Mesendoderm (in vitro differentiated cells): ENCODE data around the gene TNFRSF21.

Experiments
- DNase-seq: peaks from one replicate; pipeline ENCODE4 v3.0.0; 2013
- H2AK5ac ChIP-seq: 2 replicates; pipeline ENCODE4 v1.6.1; 2013; ENCODE audit warnings: low read length, inconsistent platforms
- H2BK120ac ChIP-seq: 2 replicates; pipeline ENCODE4 v1.6.1; 2013; ENCODE audit warnings: low read depth, mild to moderate bottlenecking, low read length, moderate library complexity, mixed read lengths
- H2BK15ac ChIP-seq: replicated peaks from 2 replicates; pipeline ENCODE4 v1.6.1; 2013; ENCODE audit warnings: low read depth, mild to moderate bottlenecking, moderate library complexity
- H2BK5ac ChIP-seq: 2 replicates; pipeline ENCODE4 v1.6.1; 2013; ENCODE audit warnings: low read length, inconsistent platforms
- H3K18ac ChIP-seq: 2 replicates; pipeline ENCODE4 v1.6.1; 2013; ENCODE audit warnings: mild to moderate bottlenecking, low read length, mixed read lengths
- H3K23ac ChIP-seq: one replicate; pipeline ENCODE4 v1.6.1; 2013; ENCODE audit warnings: low read length
- H3K27ac ChIP-seq: 2 replicates; pipeline ENCODE4 v1.5.1; 2013; ENCODE audit warnings: low read depth, mild to moderate bottlenecking, inconsistent platforms, low read length, moderate library complexity
- H3K27me3 ChIP-seq: 2 replicates; pipeline ENCODE4 v1.6.1; 2013; ENCODE audit warnings: low read length, control low read depth, mild to moderate bottlenecking, inconsistent platforms; ENCODE audit not compliant: insufficient read depth, poor library complexity
- H3K36me3 ChIP-seq: 2 replicates; pipeline ENCODE4 v1.6.1; 2013; ENCODE audit warnings: low read length, inconsistent platforms; ENCODE audit not compliant: control insufficient read depth, insufficient read depth
- H3K4ac ChIP-seq: one replicate; pipeline ENCODE4 v1.6.1; 2013; ENCODE audit warnings: low read depth, mild to moderate bottlenecking, low read length, moderate library complexity
- H3K4me1 ChIP-seq: 2 replicates; pipeline ENCODE4 v1.6.1; 2013; ENCODE audit warnings: low read depth, low read length, inconsistent platforms; ENCODE audit not compliant: control insufficient read depth
- H3K4me2 ChIP-seq: 2 replicates; pipeline ENCODE4 v1.6.1; 2013; ENCODE audit warnings: low read length
- H3K4me3 ChIP-seq: 2 replicates; pipeline ENCODE4 v1.5.1; 2013; ENCODE audit warnings: mild to moderate bottlenecking, low read length
- H3K56ac ChIP-seq: one replicate; pipeline ENCODE4 v1.6.1; 2013; ENCODE audit warnings: low read length
- H3K79me1 ChIP-seq: 2 replicates; pipeline ENCODE4 v1.6.1; 2013; ENCODE audit warnings: low read length, inconsistent platforms
- H3K79me2 ChIP-seq: 2 replicates; pipeline ENCODE4 v1.6.1; 2013; ENCODE audit warnings: mild to moderate bottlenecking, low read length; ENCODE audit not compliant: control insufficient read depth, insufficient read depth
- H3K9ac ChIP-seq: 2 replicates; pipeline ENCODE4 v1.6.1; 2013; ENCODE audit warnings: low read length, inconsistent platforms
- H4K5ac ChIP-seq: one replicate; pipeline ENCODE4 v1.6.1; 2013; ENCODE audit warnings: low read length
- H4K8ac ChIP-seq: one replicate; pipeline ENCODE4 v1.6.1; 2013; ENCODE audit warnings: low read depth, mild to moderate bottlenecking, control low read depth, low read length, moderate library complexity
- whole genome bisulfite sequencing: extraction: QIAGEN DNeasy Blood & Tissue Kit; methylation state at CpG from one replicate; pipeline ENCODE4 v1.1.7; 2013; ENCODE audit warnings: low lambda C conversion rate, missing lambda C conversion rate; ENCODE audit not compliant: insufficient coverage; ENCODE audit errors: extremely low coverage; 5-methylcytosine and 5-hydroxymethylcytosine counted together

Gene TNFRSF21

DNA sequence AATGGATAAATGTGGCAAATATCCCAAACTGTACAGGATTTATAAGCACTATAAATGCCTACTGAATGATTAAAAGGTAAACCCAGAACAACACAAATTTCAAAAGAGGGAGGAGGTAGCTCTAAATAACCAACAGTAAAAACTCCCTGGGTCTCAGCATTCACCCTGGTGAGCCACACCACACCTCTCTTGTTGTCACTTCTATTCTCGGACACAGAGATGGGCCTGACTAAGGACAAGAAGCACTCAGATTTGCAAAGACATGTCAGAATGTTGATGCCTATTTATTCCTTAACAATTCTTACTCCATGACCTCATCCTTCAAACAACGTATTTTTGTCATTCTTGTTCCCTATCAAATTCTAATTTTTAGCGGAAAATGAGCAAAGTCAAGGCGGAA lies 14.7 kb downstream of the TNFRSF21 start:
- Histone ChIP-seq H3K4me1 (peaks cover 23% of the 10 kb centered on the region), H3K4ac (no peak overlapping the region), H3K27ac (no peak overlapping the region), H3K36me3 (no peaks in the 10 kb centered on the region), H2BK120ac (no peak overlapping the region), H3K9ac (no peak overlapping the region), H3K4me2 (no peak overlapping the region), H3K79me2 (peaks cover 87% of the 10 kb centered on the region), H2BK15ac (no peak overlapping the region), H4K5ac (no peak overlapping the region), H3K4me3 (no peak overlapping the region), H3K18ac (no peak overlapping the region), H3K56ac (no peak overlapping the region), H3K23ac (no peak overlapping the region), H3K27me3 (no peaks in the 10 kb centered on the region), H3K79me1 (peaks cover 30% of the 10 kb centered on the region), H4K8ac (no peak overlapping the region), H2AK5ac (no peak overlapping the region), H2BK5ac (no peak overlapping the region)
- WGBS, result no CpG with 5 or more reads among the region's 4 CpGs
- DNase-seq, result no peak

DNA sequence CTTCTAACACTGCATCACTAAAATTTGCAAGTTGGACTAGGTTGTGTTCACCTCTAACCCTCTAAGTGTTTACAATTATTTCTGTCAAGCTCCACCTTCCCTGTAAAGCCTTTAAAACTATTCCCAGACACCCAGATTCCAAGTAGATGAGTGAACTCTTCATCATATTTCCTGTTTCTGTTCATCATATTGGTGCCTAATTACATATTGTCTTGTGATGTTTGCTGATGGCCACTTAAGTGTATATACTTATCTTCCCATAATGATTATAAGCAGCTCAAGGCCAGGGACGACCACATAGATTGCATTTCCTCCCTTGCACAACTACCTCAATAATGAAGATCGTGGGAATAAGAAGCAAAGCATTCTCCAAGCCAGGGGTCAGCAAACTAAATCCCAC lies 16.8 kb downstream of the TNFRSF21 start:
- no peaks in the 10 kb centered on the region for H3K36me3 ChIP-seq
- H3K4me3 ChIP-seq, result no peak overlapping the region
- no CpG with 5 or more reads among the region's 2 CpGs for WGBS
- H2BK15ac ChIP-seq, result no peak overlapping the region
- peaks cover 23% of the 10 kb centered on the region for H3K4me1 ChIP-seq
- H2AK5ac ChIP-seq, result no peak overlapping the region
- no peak overlapping the region for H3K9ac ChIP-seq
- no peak overlapping the region for H3K4ac ChIP-seq
- H3K79me2 ChIP-seq, result peaks cover 84% of the 10 kb centered on the region
- no peak overlapping the region for H3K4me2 ChIP-seq
- H3K56ac ChIP-seq, result no peak overlapping the region
- no peak overlapping the region for H4K8ac ChIP-seq
- H3K79me1 ChIP-seq, result peaks cover 30% of the 10 kb centered on the region
- H3K23ac ChIP-seq, result no peak overlapping the region
- no peak overlapping the region for H3K27ac ChIP-seq
- H3K18ac ChIP-seq, result no peak overlapping the region
- H2BK5ac ChIP-seq, result no peak overlapping the region
- H3K27me3 ChIP-seq, result no peaks in the 10 kb centered on the region
- H4K5ac ChIP-seq, result no peak overlapping the region
- no peak for DNase-seq
- H2BK120ac ChIP-seq, result no peak overlapping the region

DNA sequence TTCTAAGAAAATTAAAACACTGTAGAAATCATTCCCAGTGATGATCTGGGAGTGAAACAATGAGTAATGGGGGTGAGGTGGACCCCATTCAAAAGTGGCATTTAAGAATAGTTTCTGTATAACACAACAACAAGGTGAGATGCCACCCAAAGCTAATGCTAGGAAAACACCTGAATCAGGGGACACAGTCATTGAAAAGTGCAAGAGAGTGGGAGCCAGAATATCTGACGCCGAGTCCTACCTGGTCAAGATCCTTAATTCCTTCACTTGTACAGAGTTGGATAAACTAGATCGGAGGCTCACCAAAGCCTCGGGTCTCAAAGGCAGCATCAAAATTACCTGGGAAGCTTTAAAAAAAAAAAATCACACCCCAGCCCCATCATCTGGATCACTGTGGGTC lies 17.7 kb downstream of the TNFRSF21 start:
- Histone ChIP-seq H3K4me1 (peaks cover 23% of the 10 kb centered on the region), H3K9ac (no peak overlapping the region)

GRCh38 chr6:47290124-47290834 lies 19.4 kb downstream of the TNFRSF21 start:
- Histone ChIP-seq H3K4me1 (peaks cover 9% of the 10 kb centered on the region), H4K8ac (no peak overlapping the region)

More for the DNA sequence above, 17.7 kb downstream of the TNFRSF21 start:
- Histone ChIP-seq H3K36me3 (no peaks in the 10 kb centered on the region), H3K27ac (no peak overlapping the region), H2AK5ac (no peak overlapping the region), H3K27me3 (no peaks in the 10 kb centered on the region), H2BK5ac (no peak overlapping the region), H2BK15ac (no peak overlapping the region), H4K5ac (no peak overlapping the region), H3K18ac (no peak overlapping the region), H3K79me1 (peaks cover 30% of the 10 kb centered on the region), H3K4me3 (no peak overlapping the region), H4K8ac (no peak overlapping the region), H3K23ac (no peak overlapping the region), H3K4ac (no peak overlapping the region), H3K4me2 (no peak overlapping the region), H2BK120ac (no peak overlapping the region), H3K56ac (no peak overlapping the region), H3K79me2 (peaks cover 81% of the 10 kb centered on the region)
- WGBS, result no CpG with 5 or more reads among the region's 4 CpGs
- no peak for DNase-seq

GRCh38 chr6:47288267-47289090 lies 21.2 kb downstream of the TNFRSF21 start:
- Histone ChIP-seq H3K27ac (no peak overlapping the region), H3K79me1 (peaks cover 41% of the 10 kb centered on the region), H3K23ac (no peak overlapping the region), H3K4ac (no peak overlapping the region), H3K27me3 (no peaks in the 10 kb centered on the region), H2AK5ac (no peak overlapping the region), H3K4me1 (peaks cover 4% of the 10 kb centered on the region), H2BK120ac (no peak overlapping the region), H3K4me3 (no peak overlapping the region), H3K9ac (no peak overlapping the region), H2BK15ac (no peak overlapping the region), H2BK5ac (no peak overlapping the region), H3K36me3 (peaks cover 15% of the 10 kb centered on the region), H4K5ac (no peak overlapping the region), H3K18ac (no peak overlapping the region), H3K56ac (no peak overlapping the region), H3K4me2 (no peak overlapping the region), H3K79me2 (peaks cover 64% of the 10 kb centered on the region), H4K8ac (no peak overlapping the region)
- no CpG with 5 or more reads among the region's 7 CpGs for WGBS
- no peak for DNase-seq

More at GRCh38 chr6:47290124-47290834, 19.4 kb downstream of the TNFRSF21 start:
- Histone ChIP-seq H3K36me3 (peaks cover 9% of the 10 kb centered on the region), H4K5ac (no peak overlapping the region), H3K4me2 (no peak overlapping the region), H3K27ac (no peak overlapping the region), H2BK120ac (no peak overlapping the region), H3K79me2 (peaks cover 74% of the 10 kb centered on the region), H2BK15ac (no peak overlapping the region), H3K56ac (no peak overlapping the region), H2BK5ac (no peak overlapping the region), H3K23ac (no peak overlapping the region), H3K9ac (no peak overlapping the region), H3K4ac (no peak overlapping the region), H3K27me3 (no peaks in the 10 kb centered on the region), H2AK5ac (no peak overlapping the region), H3K79me1 (peaks cover 34% of the 10 kb centered on the region), H3K18ac (no peak overlapping the region), H3K4me3 (no peak overlapping the region)
- no peak for DNase-seq
- WGBS, result no CpG with 5 or more reads among the region's 7 CpGs
